Smooth muscle cell of the brain vasculature (primary cell): ENCODE data around the gene ALKBH2.
A peak's percentile ranks its signal among the peaks of the same experiment; 100 is the strongest.

Experiments
- DNase-seq: peaks from one replicate; pipeline ENCODE4 v3.0.0-alpha.2; 2012; ENCODE audit warnings: low read depth, low spot score

The ALKBH2 gene

DNA sequence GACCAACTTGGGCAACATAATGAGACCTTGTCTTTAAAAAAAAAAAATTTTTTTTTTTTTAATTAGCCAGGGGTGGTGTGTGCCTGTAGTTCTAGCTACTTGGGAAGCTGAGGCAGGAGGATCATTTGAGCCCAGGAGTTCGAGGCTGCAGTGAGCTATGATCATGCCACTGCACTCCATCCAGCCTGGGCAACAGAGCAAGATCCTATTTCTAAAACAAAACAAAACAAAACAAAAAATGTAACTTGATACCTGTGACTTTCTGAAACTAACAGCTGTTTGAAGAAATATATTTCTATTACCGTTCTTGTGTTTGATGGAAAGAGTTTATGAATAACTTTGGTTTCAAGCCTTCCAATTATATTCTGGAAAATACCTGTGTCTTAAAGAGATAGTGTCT, 21.4 kb upstream of the ALKBH2 start:
- no peak for DNase-seq

- DNase-seq: no peak
Measured at GRCh38 chr12:109113661-109114321, 20.5 kb upstream of the ALKBH2 start.

- no peak for DNase-seq
Measured at GRCh38 chr12:109112720-109113465, 19.6 kb upstream of the ALKBH2 start.

GRCh38 chr12:109110988-109111495, 17.8 kb upstream of the ALKBH2 start:
- DNase-seq: no peak

DNA sequence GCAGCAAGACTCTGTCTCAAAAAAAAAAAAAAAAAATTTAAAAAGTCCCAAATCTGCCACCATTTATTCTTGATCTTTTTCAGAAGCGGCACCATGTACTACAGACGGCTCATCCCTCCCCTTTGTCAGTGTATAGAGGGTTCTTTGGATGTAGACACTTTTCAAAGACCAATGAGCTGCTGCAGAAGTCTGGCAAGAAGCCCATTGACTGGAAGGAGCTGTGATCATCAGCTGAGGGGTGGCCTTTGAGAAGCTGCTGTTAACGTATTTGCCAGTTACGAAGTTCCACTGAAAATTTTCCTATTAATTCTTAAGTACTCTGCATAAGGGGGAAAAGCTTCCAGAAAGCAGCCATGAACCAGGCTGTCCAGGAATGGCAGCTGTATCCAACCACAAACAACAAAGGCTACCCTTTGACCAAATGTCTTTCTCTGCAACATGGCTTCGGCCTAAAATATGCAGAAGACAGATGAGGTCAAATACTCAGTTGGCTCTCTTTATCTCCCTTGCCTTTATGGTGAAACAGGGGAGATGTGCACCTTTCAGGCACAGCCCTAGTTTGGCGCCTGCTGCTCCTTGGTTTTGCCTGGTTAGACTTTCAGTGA, 16.6 kb upstream of the ALKBH2 start:
- no peak for DNase-seq

DNA sequence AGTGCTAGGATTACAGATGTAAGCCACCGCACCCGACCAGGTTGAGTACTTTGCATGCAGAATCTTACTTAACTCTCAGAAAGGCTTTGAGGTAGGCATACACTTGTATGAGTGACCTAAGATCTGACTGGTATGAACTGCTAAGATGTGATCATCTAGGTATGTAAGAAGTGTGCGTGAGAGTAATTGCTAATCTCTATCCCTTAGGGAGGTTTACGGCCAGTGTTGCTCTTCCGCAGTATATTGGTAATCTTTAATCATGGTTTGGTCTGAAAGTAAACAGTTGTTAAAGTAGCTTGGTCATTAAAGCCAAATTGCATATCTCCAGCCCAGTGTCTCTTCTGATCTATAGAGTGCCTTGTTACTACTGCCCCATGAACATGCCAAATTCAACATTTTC, 11.9 kb upstream of the ALKBH2 start:
- no peak for DNase-seq

GRCh38 chr12:109102491-109102890, 9.2 kb upstream of the ALKBH2 start:
- no peak for DNase-seq

- no peak for DNase-seq
Measured at GRCh38 chr12:109100741-109101140, 7.5 kb upstream of the ALKBH2 start.

GRCh38 chr12:109099431-109100020, 6.3 kb upstream of the ALKBH2 start:
- no peak for DNase-seq

DNA sequence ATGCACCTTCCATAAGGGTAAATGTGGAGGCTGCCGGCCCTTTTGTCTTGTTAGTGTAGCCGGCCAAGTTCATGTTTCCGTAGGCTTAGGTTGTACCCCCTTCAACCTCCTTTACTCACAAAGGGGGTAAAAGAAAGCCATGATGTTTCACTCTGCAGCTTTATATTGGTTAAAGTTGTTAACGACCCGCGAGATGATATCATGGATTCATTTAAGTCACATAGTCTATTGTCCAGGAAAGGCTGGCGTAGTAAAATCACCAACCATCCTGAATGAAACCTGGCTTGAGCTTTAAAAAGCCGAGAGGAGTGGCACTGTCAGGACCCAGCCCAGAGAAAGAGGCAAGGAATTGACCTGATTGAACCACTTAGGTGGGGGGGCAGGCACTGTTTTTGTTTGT, 5.4 kb upstream of the ALKBH2 start:
- DNase-seq: no peak

GRCh38 chr12:109098183-109098604, 4.9 kb upstream of the ALKBH2 start:
- no peak for DNase-seq

- DNase-seq: peak; percentile 89
Measured at GRCh38 chr12:109097435-109098182, 4.3 kb upstream of the ALKBH2 start, which contains the start of gene UNG. Gene UNG (plus strand): TSS chr12:109097597. CDS start chr12:109097680, 83 bp downstream.

GRCh38 chr12:109097140-109097434, 3.8 kb upstream of the ALKBH2 start:
- DNase-seq: no peak

DNA sequence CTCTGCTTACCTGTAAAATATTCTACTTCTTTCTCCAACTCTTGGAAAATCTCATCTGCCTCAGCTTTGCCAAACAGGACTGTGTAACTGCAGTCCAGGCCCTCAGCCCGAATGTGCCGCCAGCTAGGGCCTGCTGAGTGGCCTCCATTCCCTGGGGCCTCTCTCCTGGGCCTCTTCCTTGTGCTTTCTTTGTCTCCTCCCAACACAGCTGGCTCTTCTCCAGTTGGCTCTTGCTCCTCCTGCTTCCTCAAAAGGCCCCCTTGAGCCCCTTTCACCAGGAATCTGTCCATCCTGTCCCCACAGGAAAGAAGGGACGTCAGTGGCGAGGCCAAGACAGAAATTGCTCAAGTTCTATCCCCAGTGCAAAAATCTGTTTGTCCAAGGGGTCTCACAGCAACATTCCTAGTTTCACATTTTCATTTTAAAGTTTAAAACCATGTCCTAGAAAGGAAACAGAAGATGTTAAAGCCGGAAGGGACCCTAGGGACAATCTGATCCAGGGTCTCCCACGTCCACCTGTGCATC, 713 bp downstream of the ALKBH2 start:
- DNase-seq: no peak

- no peak for DNase-seq
Measured at GRCh38 chr12:109089683-109090082, 3.6 kb downstream of the ALKBH2 start.

GRCh38 chr12:109088818-109089217, 4.5 kb downstream of the ALKBH2 start:
- DNase-seq: no peak

DNA sequence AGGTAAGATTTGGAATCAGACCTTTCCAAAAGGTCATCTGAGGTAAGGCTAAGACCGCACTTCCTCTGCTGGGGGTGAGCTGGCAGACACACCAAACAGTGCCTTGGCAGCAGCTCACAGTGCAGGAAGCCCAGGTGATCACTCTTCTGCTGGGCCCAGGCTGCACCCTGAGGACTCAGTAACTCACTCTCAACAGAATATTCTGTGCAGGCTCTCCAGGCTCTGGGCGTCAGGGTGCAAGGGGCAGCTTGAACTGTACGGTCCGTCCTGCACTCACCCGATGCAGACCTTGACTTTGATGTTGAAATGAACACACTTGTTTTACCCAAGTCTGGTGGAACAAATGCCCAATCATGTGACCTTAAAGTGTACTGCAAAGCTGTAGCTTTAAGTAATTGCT, 6.0 kb downstream of the ALKBH2 start:
- no peak for DNase-seq

GRCh38 chr12:109085590-109085989, 7.7 kb downstream of the ALKBH2 start:
- DNase-seq: no peak

DNA sequence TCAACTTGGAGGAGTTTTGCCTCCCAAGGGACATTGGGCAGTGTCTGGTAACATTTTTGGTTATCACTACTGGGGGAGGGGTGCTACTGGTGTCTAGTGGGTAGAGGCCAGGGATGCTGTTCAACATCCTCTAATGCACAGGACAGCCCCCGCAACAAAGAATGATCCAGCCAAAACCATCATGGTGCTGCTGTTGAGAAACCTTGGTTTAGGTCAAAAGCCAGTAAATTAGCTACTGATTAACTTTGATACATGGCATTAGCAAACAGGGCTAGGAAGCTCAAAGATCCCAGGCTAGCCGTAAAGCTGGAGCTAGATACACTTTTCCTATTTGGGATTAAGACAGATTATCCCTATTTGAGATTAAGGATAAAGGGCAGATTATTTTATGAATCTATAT, 8.8 kb downstream of the ALKBH2 start:
- no peak for DNase-seq

GRCh38 chr12:109082751-109083150, 10.5 kb downstream of the ALKBH2 start:
- no peak for DNase-seq

DNA sequence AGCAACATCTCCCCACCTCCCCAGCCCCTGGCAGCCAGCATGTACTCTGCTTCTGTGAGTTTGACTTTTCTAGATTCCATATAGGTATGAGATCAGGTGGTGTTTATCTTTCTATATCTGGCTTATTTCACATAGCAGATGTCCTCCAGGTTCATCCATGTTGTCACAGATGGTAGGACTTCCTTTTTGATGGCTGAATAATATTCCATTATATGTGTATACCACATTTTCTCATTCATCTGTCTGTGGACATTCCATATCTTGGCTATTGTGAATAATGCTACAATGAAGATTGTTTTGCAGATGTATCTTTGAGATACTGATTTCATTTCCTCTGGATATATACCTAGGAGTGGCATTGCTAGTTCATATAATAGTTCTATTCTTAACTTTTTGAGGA, 18.4 kb downstream of the ALKBH2 start:
- DNase-seq: no peak
